GM13976 (cell line): ENCODE results near the gene NEMF.
"Not testable (repeated sequence)": the region's sequence is repeated elsewhere in the genome, so short reads cannot be mapped to it uniquely, and the experiment has no call there.

Source experiments
- DNase-seq: peaks from one replicate; pipeline ENCODE4 v3.0.0; 2012; ENCODE audit warnings: low spot score
- in situ Hi-C: fragments of 300-500 bp; cut with MboI; formaldehyde crosslinking; loops from one replicate; pipeline ENCODE4 v1.12.0; 2022; ENCODE audit warnings: low sequenced_read_pairs, mixed read lengths, inconsistent platforms; ENCODE audit not compliant: unreplicated experiment
- TF ChIP-seq, protein P1 (sequence below): IDR thresholded peaks from 2 replicates; pipeline ENCODE4 v1.5.1; 2012; ENCODE audit warnings: borderline replicate concordance, mild to moderate bottlenecking; ENCODE audit not compliant: insufficient read depth; ENCODE audit errors: extremely low read depth, missing control alignments, control extremely low read depth

NEMF gene

DNA sequence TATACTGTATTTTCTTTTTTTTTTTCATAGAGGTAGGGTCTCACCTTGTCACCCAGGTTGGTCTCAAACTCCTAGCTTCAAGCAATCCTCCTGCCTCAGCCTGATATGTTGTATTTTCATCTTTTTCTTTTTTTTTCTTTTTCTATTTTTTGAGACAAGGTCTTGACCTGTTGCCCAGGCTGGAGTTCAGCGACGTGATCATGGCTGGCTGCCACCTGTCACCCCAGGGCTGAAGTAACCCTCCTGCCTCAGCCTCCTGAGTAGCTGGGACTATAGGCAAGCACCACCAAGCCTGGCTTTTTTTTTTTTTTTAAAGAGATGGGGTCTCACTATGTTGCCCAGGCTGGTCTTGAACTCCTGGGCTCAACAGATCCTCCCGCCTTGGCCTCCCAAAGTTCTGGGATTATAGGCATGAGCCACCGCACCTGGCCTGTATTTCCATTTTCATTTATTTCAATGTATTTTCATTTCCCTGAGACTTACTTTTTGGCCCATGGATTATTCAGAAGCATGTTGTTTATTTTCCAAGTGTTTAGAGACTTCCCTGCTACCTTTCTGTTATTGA, 24.1 kb upstream of the NEMF start:
- TF ChIP-seq, protein P1, sequence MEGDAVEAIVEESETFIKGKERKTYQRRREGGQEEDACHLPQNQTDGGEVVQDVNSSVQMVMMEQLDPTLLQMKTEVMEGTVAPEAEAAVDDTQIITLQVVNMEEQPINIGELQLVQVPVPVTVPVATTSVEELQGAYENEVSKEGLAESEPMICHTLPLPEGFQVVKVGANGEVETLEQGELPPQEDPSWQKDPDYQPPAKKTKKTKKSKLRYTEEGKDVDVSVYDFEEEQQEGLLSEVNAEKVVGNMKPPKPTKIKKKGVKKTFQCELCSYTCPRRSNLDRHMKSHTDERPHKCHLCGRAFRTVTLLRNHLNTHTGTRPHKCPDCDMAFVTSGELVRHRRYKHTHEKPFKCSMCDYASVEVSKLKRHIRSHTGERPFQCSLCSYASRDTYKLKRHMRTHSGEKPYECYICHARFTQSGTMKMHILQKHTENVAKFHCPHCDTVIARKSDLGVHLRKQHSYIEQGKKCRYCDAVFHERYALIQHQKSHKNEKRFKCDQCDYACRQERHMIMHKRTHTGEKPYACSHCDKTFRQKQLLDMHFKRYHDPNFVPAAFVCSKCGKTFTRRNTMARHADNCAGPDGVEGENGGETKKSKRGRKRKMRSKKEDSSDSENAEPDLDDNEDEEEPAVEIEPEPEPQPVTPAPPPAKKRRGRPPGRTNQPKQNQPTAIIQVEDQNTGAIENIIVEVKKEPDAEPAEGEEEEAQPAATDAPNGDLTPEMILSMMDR: no peak
- no peak for DNase-seq
- in situ Hi-C loops: no loop called here

DNA sequence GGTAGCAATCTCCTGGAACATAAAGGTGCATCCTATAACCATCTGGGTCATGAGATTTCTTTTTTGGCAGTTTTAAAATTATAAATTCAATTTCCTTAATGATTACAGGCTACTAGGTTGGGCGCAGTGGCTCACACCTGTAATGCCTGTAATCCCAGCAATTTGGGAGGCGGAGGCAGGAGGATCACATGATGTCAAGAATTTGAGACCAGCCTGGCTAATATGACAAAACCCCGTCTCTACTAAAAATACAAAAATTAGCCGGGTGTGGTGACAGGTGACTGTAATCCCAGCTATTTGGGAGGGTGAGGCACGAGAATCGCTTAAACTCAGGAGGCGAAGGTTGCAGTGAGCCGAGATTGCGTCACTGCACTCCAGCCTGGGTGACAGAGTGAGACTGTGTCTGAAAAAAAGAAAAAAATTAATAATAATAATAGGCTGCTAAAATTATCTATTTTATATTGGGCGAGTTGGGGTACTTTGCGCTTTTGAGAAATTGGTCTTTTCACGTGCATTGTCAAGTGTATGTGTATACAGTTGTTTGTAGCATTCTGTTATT, 23.1 kb upstream of the NEMF start:
- no peak for DNase-seq
- TF ChIP-seq, protein P1: no peak
- in situ Hi-C loops: no loop called here

DNA sequence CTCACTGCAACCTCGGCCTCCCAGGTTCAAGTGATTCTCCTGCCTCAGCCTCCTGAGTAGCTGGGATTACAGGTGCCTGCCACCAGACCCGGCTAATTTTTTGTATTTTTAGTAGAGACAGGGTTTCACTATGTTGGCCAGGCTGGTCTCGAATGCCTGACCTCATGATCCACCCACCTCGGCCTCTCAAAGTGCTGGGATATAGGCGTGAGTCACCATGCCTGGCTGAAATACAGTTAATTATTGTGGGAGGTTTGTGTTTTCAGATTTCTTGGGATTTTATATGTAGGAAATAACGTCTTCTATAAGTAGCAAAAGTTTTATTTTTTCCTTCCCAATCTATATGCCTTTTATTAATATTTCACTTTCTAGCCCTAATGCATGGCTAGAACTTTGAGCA, 21.0 kb upstream of the NEMF start:
- in situ Hi-C loops: loop anchor here (25.0 kb wide), 1 partner anchor 664 kb away; the partner anchor contains the start of gene MAP4K5
- DNase-seq: not testable (repeated sequence)

DNA sequence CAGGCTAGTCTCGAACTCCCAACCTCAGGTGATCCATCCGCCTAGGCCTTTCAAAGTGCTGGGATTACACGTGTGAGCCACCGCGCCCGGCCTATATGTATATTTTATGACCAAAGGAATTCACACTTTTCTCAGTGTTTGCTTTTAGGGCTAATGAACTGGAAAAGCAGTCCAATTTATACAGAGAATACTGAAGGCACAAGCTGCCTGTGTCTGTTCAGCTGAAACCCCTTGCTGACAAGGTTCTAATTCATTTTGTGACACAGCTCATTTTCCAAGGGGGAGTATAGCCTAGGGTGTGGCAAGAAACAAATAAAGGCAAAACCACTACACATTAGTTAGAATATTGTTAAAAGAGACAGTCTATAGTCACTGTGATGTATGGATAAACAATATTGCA, 18.3 kb upstream of the NEMF start:
- in situ Hi-C loops: loop anchor here (25.0 kb wide), 1 partner anchor 666 kb away; the partner anchor contains the start of gene MAP4K5

DNA sequence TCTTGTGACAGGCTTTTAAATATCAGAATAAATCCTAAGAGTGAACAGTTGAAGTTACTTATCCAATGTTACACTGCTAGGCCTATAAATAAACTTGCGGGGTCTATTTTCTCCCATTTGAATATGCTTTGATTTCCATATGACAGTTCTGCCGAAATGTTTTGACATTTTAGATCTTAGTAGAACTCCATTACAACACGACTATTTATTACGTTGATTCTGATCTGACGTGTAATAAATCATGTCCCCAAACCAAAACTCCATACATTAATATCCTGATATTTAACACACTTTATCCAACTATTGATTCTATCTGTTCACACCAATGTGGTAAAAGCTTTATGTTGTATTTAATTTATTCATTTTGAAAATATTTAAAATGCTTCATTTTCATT, 16.1 kb upstream of the NEMF start:
- in situ Hi-C loops: loop anchor here (10.0 to 25.0 kb wide), 2 partner anchors 226 to 669 kb away; partner anchors contain the start of gene MAP4K5
- DNase-seq: no peak
- TF ChIP-seq, protein P1: no peak

More for the DNA sequence above, 18.3 kb upstream of the NEMF start:
- TF ChIP-seq, protein P1: no peak
- DNase-seq: no peak

DNA sequence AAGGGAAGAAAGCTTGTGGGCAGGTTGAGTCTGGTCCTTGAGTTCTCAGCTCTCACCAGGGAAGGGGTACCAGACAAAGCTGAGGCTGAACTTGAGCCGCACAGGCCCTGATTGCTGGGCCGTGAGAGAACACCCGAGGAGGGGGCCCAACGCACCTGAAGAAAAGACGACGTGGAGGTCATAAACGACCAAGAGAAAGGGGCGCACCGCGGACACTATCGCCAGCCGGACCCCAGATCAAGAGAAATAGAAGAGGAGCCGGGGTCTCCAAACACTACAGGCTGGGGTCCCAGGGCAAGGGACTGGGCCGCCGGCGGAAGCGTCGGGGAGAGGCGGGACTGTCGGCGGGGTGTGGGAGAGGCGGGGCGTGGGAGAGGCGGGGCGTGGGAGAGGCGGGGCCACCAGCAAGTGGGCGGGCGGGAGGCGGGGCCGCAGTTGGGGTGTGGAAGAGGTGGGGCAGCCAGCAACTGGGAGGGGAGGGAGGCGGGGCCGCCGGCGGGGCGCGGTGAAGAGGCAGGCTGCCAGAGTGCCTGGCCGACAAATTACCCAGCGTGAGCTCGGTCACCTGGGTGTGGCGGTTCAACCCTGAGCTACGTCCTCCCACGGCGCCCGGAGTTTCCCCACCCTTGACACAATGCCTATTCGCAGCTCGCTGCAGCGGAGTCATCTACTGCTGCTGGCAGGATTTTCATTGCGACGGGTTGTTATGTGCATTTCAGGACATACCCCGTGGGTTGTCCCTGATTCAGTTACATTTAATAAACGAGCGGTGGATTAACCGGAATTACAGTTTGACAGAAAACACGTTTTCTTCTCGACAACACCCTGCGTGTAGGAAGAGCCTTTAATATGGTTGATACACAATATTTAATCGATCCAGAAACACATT, 15.5 kb upstream of the NEMF start:
- DNase-seq: peak; percentile 96
- in situ Hi-C loops: loop anchor here (10.0 to 25.0 kb wide), 2 partner anchors 227 to 669 kb away; partner anchors contain the start of gene MAP4K5

More for the DNA sequence above, 15.5 kb upstream of the NEMF start:
- TF ChIP-seq, protein P1: no peak
